HL-60/S4 (cell line): Measurements from ENCODE around the gene NRIP3.

Source experiments
- in situ Hi-C: fragments of 300-500 bp; cut with MboI; formaldehyde crosslinking; loops from 2 replicates; pipeline ENCODE4 v1.14.3; 2022; ENCODE audit warnings: low sequenced_read_pairs

Gene NRIP3

GRCh38 chr11:9003573-9004182 is at the start of gene NRIP3:
Gene NRIP3 (minus strand): TSS chr11:9004001. CDS start chr11:9003935, 66 bp downstream.
- in situ Hi-C loops = no loop called here

- in situ Hi-C loops = no loop called here
These were observed 48.5 kb upstream of the NRIP3 start for GRCh38 chr11:9052316-9052715.

DNA sequence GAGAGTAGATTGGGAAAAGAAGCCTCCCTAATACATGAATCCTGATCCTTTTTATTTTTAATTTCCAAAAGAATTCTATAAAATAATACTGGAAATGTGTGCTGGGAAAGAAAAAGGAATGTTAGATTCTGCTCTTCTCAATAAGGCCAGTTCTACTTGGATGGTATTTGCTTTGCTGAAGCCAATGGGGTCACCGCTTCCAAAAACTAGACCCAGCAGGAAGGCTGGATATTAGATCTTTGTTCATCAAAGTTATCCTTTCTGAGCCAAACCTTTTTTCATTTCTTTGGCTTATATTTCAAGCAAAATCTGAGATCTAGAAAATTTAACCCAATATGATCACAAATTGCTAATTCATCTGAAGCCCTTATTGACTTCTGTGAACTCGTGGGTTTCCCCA is 46.2 kb upstream of the NRIP3 start:
- in situ Hi-C loops = no loop called here

- in situ Hi-C loops = no loop called here
These were observed 44.2 kb upstream of the NRIP3 start for GRCh38 chr11:9047964-9048523.

GRCh38 chr11:9046481-9046880 is 42.7 kb upstream of the NRIP3 start:
- in situ Hi-C loops = no loop called here

GRCh38 chr11:9042488-9042887 is 38.7 kb upstream of the NRIP3 start:
- in situ Hi-C loops = no loop called here

GRCh38 chr11:9041747-9042146 is 37.9 kb upstream of the NRIP3 start:
- in situ Hi-C loops = no loop called here

DNA sequence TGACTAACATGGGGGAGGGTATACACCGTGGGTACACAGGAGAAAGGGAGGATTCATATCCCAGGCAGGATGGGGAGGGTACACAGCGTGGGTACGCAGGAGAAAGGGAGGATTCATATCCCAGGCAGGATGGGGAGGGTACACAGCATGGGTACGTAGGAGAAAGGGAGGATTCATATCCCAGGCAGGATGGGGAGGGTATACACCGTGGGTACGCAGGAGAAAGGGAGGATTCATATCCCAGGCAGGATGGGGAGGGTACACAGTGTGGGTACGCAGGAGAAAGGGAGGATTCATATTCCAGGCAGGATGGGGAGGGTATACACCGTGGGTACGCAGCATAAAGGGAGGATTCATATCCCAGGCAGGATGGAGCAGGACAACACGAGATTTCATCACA is 36.6 kb upstream of the NRIP3 start:
- in situ Hi-C loops = no loop called here

- in situ Hi-C loops = no loop called here
These were observed 36.1 kb upstream of the NRIP3 start for GRCh38 chr11:9039863-9040262.

- in situ Hi-C loops = no loop called here
These were observed 35.4 kb upstream of the NRIP3 start for GRCh38 chr11:9039198-9039597.

- in situ Hi-C loops = no loop called here
These were observed 34.7 kb upstream of the NRIP3 start for GRCh38 chr11:9038541-9038940.

GRCh38 chr11:9037963-9038362 is 34.2 kb upstream of the NRIP3 start:
- in situ Hi-C loops = no loop called here

DNA sequence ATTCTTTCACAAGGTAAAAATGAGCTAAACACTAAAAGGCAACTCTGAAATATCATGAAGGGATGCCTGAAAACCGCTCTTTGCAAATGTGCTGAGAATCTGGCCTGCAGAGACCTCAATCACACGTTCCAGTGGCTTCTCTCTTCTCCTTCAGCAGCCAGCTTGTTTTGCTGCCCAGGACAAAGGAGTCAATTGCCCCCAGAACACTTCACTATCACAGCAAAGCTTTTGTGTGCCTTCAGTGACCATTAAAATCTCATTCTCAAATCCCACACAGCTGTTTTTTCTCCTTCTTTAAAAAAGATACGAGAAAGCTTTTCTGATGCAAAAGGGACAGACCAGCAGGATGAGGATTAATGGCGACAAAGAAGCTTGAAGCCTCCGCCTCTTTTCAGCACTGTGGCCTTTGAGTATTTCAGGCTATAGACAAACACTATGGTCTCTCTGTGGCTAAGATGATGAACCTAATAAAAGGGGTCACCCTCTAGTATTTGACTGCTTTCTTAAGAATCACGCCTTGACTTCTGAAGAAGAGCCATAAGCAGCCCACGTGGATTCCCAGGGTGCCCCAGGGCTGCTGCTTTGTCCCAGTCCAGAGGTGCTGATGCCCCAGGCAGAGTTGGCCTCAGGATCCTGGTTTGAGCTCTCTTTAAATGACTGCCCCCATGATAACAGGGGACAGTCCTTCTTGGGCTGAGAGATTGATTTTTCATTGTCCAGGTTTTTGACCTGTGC is 33.4 kb upstream of the NRIP3 start:
- in situ Hi-C loops = no loop called here

GRCh38 chr11:9030601-9031000 is 26.8 kb upstream of the NRIP3 start:
- in situ Hi-C loops = no loop called here

- in situ Hi-C loops = no loop called here
These were observed 25.6 kb upstream of the NRIP3 start for GRCh38 chr11:9029422-9029821.

GRCh38 chr11:9028581-9028980 is 24.8 kb upstream of the NRIP3 start:
- in situ Hi-C loops = no loop called here

GRCh38 chr11:9025101-9025850 is 21.5 kb upstream of the NRIP3 start:
- in situ Hi-C loops = no loop called here

DNA sequence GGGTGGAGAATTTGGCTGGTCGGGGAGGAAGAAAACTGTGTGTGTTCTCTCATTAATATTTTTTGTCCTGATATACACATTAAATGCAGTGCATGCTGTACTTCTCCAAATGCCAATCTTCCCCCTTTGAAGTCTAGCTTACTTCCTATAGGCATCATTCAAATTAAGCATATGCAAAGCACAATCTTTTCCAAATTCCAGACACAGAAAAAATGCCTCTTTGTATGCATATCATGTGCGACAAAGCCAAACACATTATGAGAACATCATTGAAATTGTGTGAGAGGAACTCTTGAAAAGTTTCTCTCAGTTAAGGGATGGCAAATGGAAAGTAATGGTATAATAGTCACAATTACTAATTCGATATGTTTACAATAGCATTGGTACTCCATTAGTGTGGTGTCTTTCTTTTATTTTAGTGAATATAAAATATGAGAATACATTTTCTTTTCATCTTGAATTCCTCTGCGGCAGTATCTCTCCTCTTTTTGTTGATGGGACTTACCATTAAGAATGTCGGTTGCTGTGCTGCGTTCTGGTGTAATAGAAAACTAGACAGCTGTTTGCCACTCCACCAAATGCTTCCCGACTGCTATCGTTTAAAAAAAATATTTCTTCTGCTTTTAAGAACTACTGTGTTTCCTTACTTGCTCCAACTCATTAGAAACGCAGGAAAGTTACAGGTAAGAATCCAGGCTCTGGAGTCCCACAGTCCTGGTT is 19.3 kb upstream of the NRIP3 start:
- in situ Hi-C loops = no loop called here

GRCh38 chr11:9020916-9021315 is 17.1 kb upstream of the NRIP3 start:
- in situ Hi-C loops = no loop called here

- in situ Hi-C loops = no loop called here
These were observed 16.1 kb upstream of the NRIP3 start for GRCh38 chr11:9019861-9020260.

- in situ Hi-C loops = no loop called here
These were observed 14.0 kb upstream of the NRIP3 start for GRCh38 chr11:9017773-9018172.
